H1 (cell line): Measurements from ENCODE around the gene RFLNA. TPM values are rescaled to one million over a fixed set of nuclear protein-coding genes. Genes with fewer than 3 reads are reported as not detected.

Source experiments
- CTCF ChIA-PET: fragments of 300-600 bp; sonication (Branson Sonifier 250); formaldehyde crosslinking; loops from one replicate; lab custom pipeline; 2021; ENCODE audit not compliant: partially characterized antibody; lab: Charles Lee
- POLR2A ChIA-PET: fragments of 300-600 bp; sonication (Branson Sonifier 250); formaldehyde crosslinking; loops from one replicate; lab custom pipeline; 2021; ENCODE audit warnings: inconsistent platforms; ENCODE audit not compliant: partially characterized antibody; lab: Charles Lee
- DNase-seq, 2 experiments: peaks; one replicate each; pipeline versions ENCODE4 v3.0.0 to v3.0.0-alpha.2; 2010 to 2022; ENCODE audit warnings: low spot score in 2 of 2, low read depth in 1 of 2, mixed read lengths in 1 of 2
- FAIRE-seq: peaks from 2 replicates; lab custom pipeline; 2011; peaks lifted over from hg19 to GRCh38; lab: Jason Lieb, UNC
- H2AFZ ChIP-seq: 2 replicates; pipeline ENCODE4 v1.8.1; 2012; ENCODE audit warnings: low read length, inconsistent platforms
- H2AK5ac ChIP-seq: 2 replicates; pipeline ENCODE4 v1.6.1; 2013; ENCODE audit warnings: low read depth, low read length
- H2BK120ac ChIP-seq: replicated peaks from 2 replicates; pipeline ENCODE3; 2013; ENCODE audit warnings: low read depth, low read length, inconsistent platforms
- H2BK12ac ChIP-seq: 2 replicates; pipeline ENCODE4 v1.6.1; 2013; ENCODE audit warnings: low read depth, low read length
- H2BK15ac ChIP-seq: 2 replicates; pipeline ENCODE4 v1.6.1; 2013; ENCODE audit warnings: low read length
- H2BK20ac ChIP-seq: 2 replicates; pipeline ENCODE4 v1.6.1; 2013; ENCODE audit warnings: low read length
- H2BK5ac ChIP-seq: 2 replicates; pipeline ENCODE4 v1.6.1; 2013; ENCODE audit warnings: low read depth, low read length
- H3K14ac ChIP-seq: 2 replicates; pipeline ENCODE4 v1.6.1; 2013; ENCODE audit warnings: inconsistent platforms; ENCODE audit not compliant: insufficient read length
- H3K18ac ChIP-seq: 2 replicates; pipeline ENCODE4 v1.6.1; 2013; ENCODE audit warnings: low read length; ENCODE audit errors: extremely low read depth
- H3K23ac ChIP-seq: 2 replicates; pipeline ENCODE4 v1.6.1; 2013; ENCODE audit warnings: inconsistent platforms; ENCODE audit not compliant: insufficient read length
- H3K23me2 ChIP-seq: 2 replicates; pipeline ENCODE4 v1.6.1; 2013; ENCODE audit warnings: low read depth, low read length
- H3K27ac ChIP-seq: 2 replicates; pipeline ENCODE4 v1.6.1; 2011; ENCODE audit warnings: low read depth, low read length, inconsistent platforms
- H3K27me3 ChIP-seq, 4 experiments: replicated peaks in 1 of 4; 1 replicate in 1 of 4; 2 replicates in 3 of 4; pipeline versions ENCODE4 v1.6.1 to v1.8.1; 2011 to 2013; ENCODE audit warnings: low read length in 3 of 4, mild to moderate bottlenecking in 3 of 4, inconsistent platforms in 2 of 4, mixed read lengths in 2 of 4, moderate library complexity in 1 of 4; ENCODE audit not compliant: control insufficient read depth in 3 of 4, insufficient read depth in 3 of 4; ENCODE audit errors: extremely low read depth in 1 of 4
- H3K36me3 ChIP-seq, 4 experiments: 2 replicates each; pipeline versions ENCODE4 v1.6.1 to v1.8.1; 2011 to 2013; ENCODE audit warnings: mild to moderate bottlenecking in 4 of 4, low read length in 3 of 4, moderate library complexity in 2 of 4, control low read depth in 1 of 4, inconsistent platforms in 1 of 4; ENCODE audit not compliant: insufficient read depth in 4 of 4, control insufficient read depth in 2 of 4
- H3K4ac ChIP-seq: replicated peaks from 2 replicates; pipeline ENCODE3; 2013; ENCODE audit warnings: low read length, low read depth, mixed read lengths, inconsistent platforms; ENCODE audit not compliant: insufficient read length
- H3K4me1 ChIP-seq, 4 experiments: replicated peaks in 1 of 4; 1 replicate in 1 of 4; 2 replicates in 3 of 4; pipeline versions ENCODE4 v1.6.1 to v1.8.1; 2011 to 2013; ENCODE audit warnings: low read length in 3 of 4, inconsistent platforms in 2 of 4, mixed read lengths in 1 of 4; ENCODE audit not compliant: insufficient read depth in 4 of 4, control insufficient read depth in 3 of 4
- H3K4me2 ChIP-seq, 2 experiments: 2 replicates each; pipeline versions ENCODE4 v1.6.1 to v1.8.1; 2011 to 2013; ENCODE audit warnings: low read depth in 2 of 2, low read length in 2 of 2, control low read depth in 1 of 2, inconsistent platforms in 1 of 2, mild to moderate bottlenecking in 1 of 2; ENCODE audit not compliant: insufficient read depth in 1 of 2
- H3K4me3 ChIP-seq, 4 experiments: fragments of 200-600, 300-600 bp in 1 of 4; sonication (generic), shearing (Covaris generic), sonication (Bioruptor Twin) in 1 of 4; 2 replicates each; pipeline versions ENCODE4 v1.5.1 to v1.8.1; 2011 to 2016; ENCODE audit warnings: low read length in 4 of 4, low read depth in 3 of 4, control low read depth in 2 of 4, inconsistent platforms in 2 of 4, mild to moderate bottlenecking in 2 of 4, mixed read lengths in 1 of 4, moderate library complexity in 1 of 4; ENCODE audit not compliant: insufficient read depth in 2 of 4; ENCODE audit errors: extremely low read depth in 1 of 4
- H3K56ac ChIP-seq: replicated peaks from 2 replicates; pipeline ENCODE3; 2013; ENCODE audit warnings: low read depth, mild to moderate bottlenecking, mixed read lengths, low read length, inconsistent platforms; ENCODE audit not compliant: insufficient read length
- H3K79me1 ChIP-seq: 2 replicates; pipeline ENCODE4 v1.6.1; 2013; ENCODE audit warnings: low read depth, low read length, control low read depth
- H3K79me2 ChIP-seq, 2 experiments: 2 replicates each; pipeline versions ENCODE4 v1.6.1 to v1.8.1; 2012 to 2013; ENCODE audit warnings: low read length in 2 of 2, mild to moderate bottlenecking in 2 of 2, inconsistent platforms in 1 of 2; ENCODE audit not compliant: insufficient read depth in 2 of 2, control insufficient read depth in 1 of 2
- H3K9ac ChIP-seq, 4 experiments: replicated peaks in 1 of 4; 1 replicate in 1 of 4; 2 replicates in 3 of 4; pipeline versions ENCODE4 v1.6.1 to v1.8.1; 2011 to 2013; ENCODE audit warnings: low read depth in 3 of 4, low read length in 3 of 4, control low read depth in 2 of 4, mild to moderate bottlenecking in 2 of 4, moderate library complexity in 2 of 4, inconsistent platforms in 1 of 4; ENCODE audit errors: extremely low read depth in 1 of 4
- H3K9me3 ChIP-seq, 2 experiments: 2 replicates each; pipeline versions ENCODE4 v1.6.1 to v1.8.1; 2012 to 2013; ENCODE audit warnings: mild to moderate bottlenecking in 2 of 2, moderate library complexity in 2 of 2, control low read depth in 1 of 2, inconsistent platforms in 1 of 2, low read depth in 1 of 2, low read length in 1 of 2, mixed read lengths in 1 of 2; ENCODE audit not compliant: insufficient read depth in 2 of 2
- H4K20me1 ChIP-seq, 2 experiments: replicated peaks in 1 of 2; 2 replicates each; pipeline versions ENCODE3 to v1.8.1; 2011 to 2013; ENCODE audit warnings: inconsistent platforms in 2 of 2, low read length in 2 of 2, mild to moderate bottlenecking in 1 of 2; ENCODE audit not compliant: insufficient read depth in 2 of 2, control insufficient read depth in 1 of 2
- H4K5ac ChIP-seq: 2 replicates; pipeline ENCODE4 v1.6.1; 2013; ENCODE audit warnings: low read length, low read depth, mixed read lengths, inconsistent platforms; ENCODE audit not compliant: insufficient read length
- H4K8ac ChIP-seq: 2 replicates; pipeline ENCODE4 v1.8.0; 2013; ENCODE audit warnings: mild to moderate bottlenecking, moderate library complexity, low read length, inconsistent platforms; ENCODE audit not compliant: insufficient read depth; ENCODE audit errors: extremely low read depth
- H4K91ac ChIP-seq: replicated peaks from 2 replicates; pipeline ENCODE3; 2013; ENCODE audit warnings: low read length, mixed read lengths, inconsistent platforms; ENCODE audit not compliant: insufficient read length
- KDM5A ChIP-seq: fragments of 200-600 bp; IDR thresholded peaks from 2 replicates; pipeline ENCODE4 v1.7.1; 2012; ENCODE audit warnings: mild to moderate bottlenecking, low read length, inconsistent platforms, mixed read lengths
- RAD21 ChIP-seq, 2 experiments: IDR thresholded peaks in 1 of 2; conservative IDR thresholded peaks in 1 of 2; 2 replicates each; pipeline ENCODE4 v1.6.1; 2011; ENCODE audit warnings: low read depth in 2 of 2, low read length in 2 of 2, improper control_type of control experiment in 1 of 2, inconsistent platforms in 1 of 2, mild to moderate bottlenecking in 1 of 2, moderate library complexity in 1 of 2
- RNF2 ChIP-seq: fragments of 200-900, 300-1000 bp; sonication (generic); IDR thresholded peaks from 2 replicates; pipeline ENCODE4 v1.7.1; 2016; ENCODE audit warnings: borderline replicate concordance, low read depth, mild to moderate bottlenecking, antibody characterized with exemption, low read length; ENCODE audit not compliant: poor library complexity, severe bottlenecking; ENCODE audit errors: missing control alignments
- WGBS, 2 experiments: shearing (Covaris generic) in 1 of 2; methylation state at CpG; one replicate each; pipeline versions ENCODE4 v1.1.6 to v1.1.7; 2013 to 2015; ENCODE audit warnings: low lambda C conversion rate in 2 of 2, mixed read lengths in 2 of 2, inconsistent platforms in 1 of 2, low coverage in 1 of 2, missing lambda C conversion rate in 1 of 2; ENCODE audit not compliant: insufficient replicate concordance in 2 of 2, insufficient coverage in 1 of 2, insufficient read length in 1 of 2; ENCODE audit errors: extremely low coverage in 1 of 2, missing lambda C conversion rate in 1 of 2; 5-methylcytosine and 5-hydroxymethylcytosine counted together
- polyA plus RNA-seq, 7 experiments: library from polyadenylated mRNA; depleted of rRNA in 3 of 7; stranded (reverse) in 5 of 7; unstranded in 2 of 7; fragments of >200 nt in 5 of 7; fragments of 200-250 nt in 2 of 7; gene quantifications; 1 replicate in 5 of 7; 2 replicates in 1 of 7; 4 replicates in 1 of 7; pipeline versions ENCODE4 v1.2.1 to v1.2.3, GENCODE V29; 2011 to 2013; ENCODE audit warnings: missing spikeins in 2 of 7, mixed read lengths in 2 of 7
- total RNA-seq: library from RNA; stranded (reverse); fragmentation: NEBNext Ultra II Directional; extraction: Animal tissue kit (Norgen Biotek cat#: 25700); gene quantifications from 2 replicates; pipeline ENCODE4 v1.2.1, GENCODE V29; 2021

The RFLNA gene
- total and polyA plus RNA-seq, 2 of the 8 experiments (the other 6 are each of a cell fraction or from before 2014, with no cell fraction given), result 6.4 to 6.6 TPM

DNA sequence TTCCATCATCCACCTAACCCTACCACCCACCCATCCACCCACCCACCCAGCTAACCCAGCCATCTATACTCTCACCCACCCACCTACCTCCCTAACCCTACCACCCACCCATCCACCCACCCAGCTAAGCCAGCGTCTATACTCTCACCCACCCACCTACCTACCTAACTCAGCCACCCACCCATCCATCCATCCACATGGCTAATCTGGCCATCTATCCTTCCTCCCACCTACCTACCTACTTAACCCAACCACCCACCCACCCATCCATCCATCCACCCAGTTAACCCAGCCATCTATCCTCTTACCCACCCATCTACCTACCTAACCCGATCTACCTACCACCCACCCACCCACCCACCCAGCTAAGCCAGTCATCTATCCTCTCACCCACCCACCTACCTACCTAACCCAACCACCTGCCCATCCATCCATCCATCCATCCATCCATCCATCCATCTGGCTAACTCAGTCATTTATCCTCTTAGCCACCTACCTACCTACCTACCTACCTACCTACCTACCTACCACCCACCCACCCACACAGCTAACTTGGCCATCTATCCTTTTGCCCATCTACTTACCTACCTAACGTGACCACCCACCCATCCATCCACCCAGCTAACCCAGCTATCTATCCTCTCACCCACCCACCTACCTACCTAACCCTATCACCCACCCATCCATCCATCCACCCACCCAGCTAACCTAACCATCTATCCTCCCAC lies 44.1 kb downstream of the RFLNA start:
- no peak overlapping the region for H3K27ac ChIP-seq
- H4K8ac ChIP-seq, result no peak overlapping the region
- H3K23ac ChIP-seq, result no peak overlapping the region
- H3K56ac ChIP-seq, result no peak overlapping the region
- peaks cover 4% of the 10 kb centered on the region; the same call in 1 of the 2 replicates for H3K23me2 ChIP-seq
- TF ChIP-seq RNF2 (no peak), KDM5A (no peak), RAD21 (IDR thresholded peaks at IDR 0.05 in 1 of 2, conservative IDR thresholded peaks at IDR 0.05 in 1 of 2; ENCODE audit: low read depth in 2 of 2, low read length in 2 of 2) (no peak)
- TF ChIP-seq, all 59 proteins: peak for 0
- Histone ChIP-seq H3K79me2 (no peaks in the 10 kb centered on the region), H4K5ac (no peak overlapping the region), H2BK120ac (no peak overlapping the region), H4K91ac (no peak overlapping the region), H4K20me1 (peaks cover 0 to 6% of the 10 kb centered on the region in 2 experiments), H2BK15ac (no peak overlapping the region), H2BK5ac (no peak overlapping the region), H2BK20ac (no peak overlapping the region), H3K9ac (no peak overlapping the region), H3K18ac (no peak overlapping the region), H3K4me2 (no peak overlapping the region), H3K9me3 (no peaks in the 10 kb centered on the region), H2AK5ac (no peak overlapping the region), H2BK12ac (no peak overlapping the region), H3K4me1 (no peaks in the 10 kb centered on the region), H3K4me3 (no peak overlapping the region), H3K14ac (no peak overlapping the region), H3K79me1 (no peaks in the 10 kb centered on the region; the same call in 1 of the 2 replicates), H2AFZ (no peak overlapping the region), H3K4ac (no peak overlapping the region), H3K36me3 (peaks cover 12 to 70% (median 36%) of the 10 kb centered on the region in 4 experiments; a peak in 7 of 8 replicates), H3K27me3 (no peaks in the 10 kb centered on the region)
- POLR2A ChIA-PET, result no interaction called here
- FAIRE-seq (no peak), DNase-seq (no peak)
- CTCF ChIA-PET, result interaction anchor here (0.8 to 2.5 kb wide), 3 partner anchors 8 to 286 kb away, joined by 3 to 11 read pairs (median 5); no protein-coding TSS in a partner anchor
- WGBS, 2 experiments, result 86% methylated on average over 1 of the region's 3 CpGs; no CpG with 5 or more reads in 1 of the 2 experiments
